Measurements from ENCODE around the gene TGFB1I1.
"Not testable (repeated sequence)": the region's sequence is repeated elsewhere in the genome, so short reads cannot be mapped to it uniquely, and the experiment has no call there.

The TGFB1I1 gene

DNA sequence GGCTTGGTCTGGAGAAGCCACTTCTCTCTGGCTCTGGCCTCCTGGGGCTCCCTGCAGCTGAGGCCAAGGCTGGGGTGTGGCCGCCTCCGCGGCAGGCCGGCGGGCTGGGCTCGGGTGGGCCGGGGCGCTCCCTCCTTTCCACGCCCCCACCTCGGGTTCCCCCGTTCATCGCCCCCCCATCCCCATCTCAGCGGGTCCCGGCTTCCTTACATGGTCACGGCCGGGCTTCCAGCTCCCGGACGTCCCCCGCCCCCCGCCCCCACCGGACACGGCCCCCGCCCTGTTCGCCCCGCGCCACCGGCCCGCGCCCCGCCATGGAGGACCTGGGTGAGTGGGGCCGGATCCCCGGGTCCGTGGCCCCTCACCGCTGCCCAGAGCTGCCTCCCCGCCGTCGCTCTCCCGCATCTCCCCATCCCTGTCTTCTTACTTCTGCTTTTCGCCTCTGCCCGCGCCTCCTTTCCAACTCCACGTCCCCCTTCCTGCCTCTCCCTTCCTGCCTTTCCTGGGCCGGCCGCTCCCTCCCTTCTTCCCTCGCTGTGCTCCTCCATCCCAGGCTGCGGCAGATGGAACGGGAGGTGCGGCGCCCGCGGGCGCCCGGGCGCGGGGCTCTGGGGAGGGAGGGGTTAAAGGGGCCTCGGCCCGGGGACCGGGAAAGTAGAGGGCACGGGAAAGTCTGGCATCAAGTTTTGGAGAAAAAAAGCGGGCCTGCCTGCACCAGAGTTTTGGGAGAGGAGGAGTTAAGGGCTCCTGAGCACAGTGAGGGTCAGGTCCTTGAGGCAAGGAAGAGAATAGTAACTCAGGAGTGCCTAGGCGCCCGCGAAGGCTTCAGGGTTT is at the start of gene TGFB1I1:
TSS of gene TGFB1I1 (plus strand) at position 278 of the 834 bp plus-strand sequence. CDS start at position 315, 37 bp downstream.
- DNase-seq (ENCODE audit: low read depth in 2 of 2, low spot score in 1 of 2): no peak

DNA sequence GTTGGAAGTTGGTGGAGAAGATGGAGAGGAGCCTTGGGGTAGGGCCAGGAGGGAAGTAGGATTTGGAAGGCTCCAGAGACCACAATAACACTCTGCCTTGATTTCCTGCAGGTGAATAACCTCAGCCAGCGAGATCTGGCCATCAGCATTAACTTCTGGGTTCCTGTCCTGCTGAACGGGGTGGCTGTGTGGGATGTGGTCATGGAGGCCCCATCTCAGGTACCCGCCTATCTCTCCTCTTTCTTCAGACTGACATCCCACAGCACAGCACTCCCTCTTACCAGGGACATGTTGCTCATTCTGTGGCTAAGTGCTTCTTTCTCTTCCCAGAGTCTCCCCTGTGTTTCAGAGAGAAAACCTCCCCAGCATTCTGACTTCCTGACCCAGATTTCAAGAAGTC is 48.7 kb upstream of the TGFB1I1 start:
- DNase-seq (ENCODE audit: low read depth in 2 of 2, low spot score in 1 of 2): no peak

DNA sequence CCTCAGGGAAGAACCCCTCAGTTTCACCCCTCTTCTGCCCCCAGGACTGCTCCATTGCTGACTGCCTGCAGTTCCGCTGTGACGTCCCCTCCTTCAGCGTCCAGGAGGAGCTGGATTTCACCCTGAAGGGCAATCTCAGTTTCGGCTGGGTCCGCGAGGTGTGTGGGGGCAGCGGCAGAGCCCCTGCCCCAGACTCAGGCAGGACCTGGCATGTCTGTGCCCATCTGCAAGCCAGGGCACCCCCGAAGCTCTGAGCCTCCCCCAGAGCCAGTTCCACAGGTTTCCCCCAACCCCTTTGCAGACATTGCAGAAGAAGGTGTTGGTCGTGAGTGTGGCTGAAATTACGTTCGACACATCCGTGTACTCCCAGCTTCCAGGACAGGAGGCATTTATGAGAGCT is 48.2 kb upstream of the TGFB1I1 start:
- DNase-seq (ENCODE audit: low read depth in 2 of 2, low spot score in 1 of 2): no peak

DNA sequence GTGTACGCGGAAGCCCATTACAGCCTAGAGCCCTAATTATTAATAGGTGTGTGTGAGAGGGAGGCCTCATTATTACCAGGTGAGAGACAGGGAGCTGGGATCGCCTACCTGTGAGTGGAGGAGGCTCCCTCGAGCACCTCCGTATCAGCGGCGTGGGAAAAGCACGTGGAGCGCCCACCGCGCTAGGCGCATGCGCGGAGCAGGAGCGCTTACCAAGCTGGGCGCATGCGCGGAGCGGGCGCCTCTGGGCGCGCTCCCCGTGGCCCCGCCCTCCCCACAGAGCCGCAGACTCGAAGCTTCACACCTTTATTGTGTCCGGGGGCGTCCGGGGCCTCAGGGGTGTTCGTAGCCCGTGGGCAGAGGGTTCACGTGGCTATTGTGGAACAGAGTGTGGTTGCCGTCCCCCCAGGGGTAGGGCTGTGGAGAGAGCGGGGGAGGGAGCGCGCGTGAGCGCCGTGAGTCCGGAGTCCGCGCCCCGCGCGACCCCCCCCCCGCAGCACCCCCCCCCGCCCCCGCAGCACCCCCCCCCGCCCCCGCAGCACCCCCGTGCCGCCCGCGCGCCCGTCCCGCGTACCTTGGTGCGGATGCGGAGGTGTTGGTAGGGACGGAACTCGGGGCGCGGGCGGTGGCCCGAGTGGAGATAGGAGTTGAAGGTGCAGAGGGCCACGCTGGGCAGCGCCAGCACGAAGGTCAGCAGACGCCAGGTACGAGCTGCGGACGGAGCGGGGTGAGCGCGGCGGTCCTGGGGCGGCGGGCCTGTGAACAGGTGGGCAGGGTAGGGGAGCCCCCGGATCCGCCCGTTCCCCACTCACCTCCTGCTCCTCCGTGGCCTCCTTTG is 44.3 kb upstream of the TGFB1I1 start:
- peak; percentile 36 to 52 for DNase-seq (ENCODE audit: low read depth in 2 of 2, low spot score in 1 of 2)

DNA sequence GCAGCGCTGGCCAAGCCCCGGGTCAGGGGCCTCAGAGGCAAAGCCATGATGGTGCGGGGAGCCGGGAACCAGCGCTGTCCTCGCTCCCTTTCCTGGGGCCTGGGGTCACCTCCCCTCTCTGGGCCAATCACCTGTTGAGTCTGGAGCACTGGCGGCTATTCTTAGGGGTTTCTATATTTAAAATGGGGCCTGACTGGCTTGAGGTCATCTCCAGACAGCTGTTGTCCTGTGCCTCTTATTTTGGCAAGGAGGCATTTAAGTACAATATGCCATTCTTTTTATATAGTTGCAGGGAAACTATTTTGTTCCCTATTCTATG is 43.7 kb upstream of the TGFB1I1 start, which contains the start of gene COX6A2:
TSS of gene COX6A2 (minus strand) at position 82 of the 319 bp plus-strand sequence. CDS start at position 47, 35 bp downstream.
- no peak for DNase-seq (ENCODE audit: low read depth in 2 of 2, low spot score in 1 of 2)

DNA sequence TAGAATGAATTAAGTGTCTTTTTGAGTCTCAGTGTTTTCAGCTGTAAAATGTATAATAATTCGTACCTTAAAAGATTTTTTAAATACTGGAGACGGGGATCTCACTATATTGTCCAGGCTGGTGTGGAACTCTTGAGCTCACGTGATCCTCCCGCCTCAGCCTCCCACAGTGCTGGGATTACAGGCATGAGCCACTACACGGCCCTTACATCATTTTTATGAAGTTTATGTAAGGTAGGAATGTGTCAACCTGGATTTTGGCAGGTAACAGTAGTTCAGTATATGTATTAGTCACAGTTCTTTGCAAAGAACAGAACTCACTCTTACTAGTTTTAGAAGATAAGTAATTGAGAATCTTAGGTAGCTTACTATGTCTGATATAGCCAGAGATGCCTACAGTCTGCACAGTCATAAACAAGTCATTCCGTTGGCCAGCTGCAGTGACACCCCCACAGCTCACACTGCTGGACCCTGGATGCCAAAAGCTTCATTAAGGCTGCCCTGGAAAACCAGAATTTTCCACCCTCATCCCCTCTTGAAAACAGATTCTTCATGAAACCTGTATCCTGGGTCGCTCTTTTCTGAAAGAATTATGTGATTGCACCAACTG is 43.2 kb upstream of the TGFB1I1 start:
- no peak for DNase-seq (ENCODE audit: low read depth in 2 of 2, low spot score in 1 of 2)

DNA sequence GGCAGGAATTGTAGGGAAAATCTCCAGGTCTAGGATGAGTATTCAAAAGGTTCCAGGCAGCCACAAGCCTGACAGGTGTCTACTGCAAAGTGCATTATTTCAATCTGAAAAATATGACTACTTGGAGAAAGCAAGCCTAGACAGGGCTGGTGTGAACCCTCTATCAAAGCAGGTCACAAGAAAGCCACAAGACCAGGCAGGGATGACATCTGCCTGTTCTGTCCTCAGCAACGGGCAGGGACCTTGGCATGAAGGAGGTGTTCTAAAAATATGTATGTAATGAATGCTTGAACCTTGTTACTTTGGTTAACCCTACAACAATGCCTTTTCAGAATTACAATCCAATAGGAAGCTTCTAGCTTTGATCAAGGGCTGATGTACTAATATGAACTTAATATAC is 42.6 kb upstream of the TGFB1I1 start:
- no peak for DNase-seq (ENCODE audit: low read depth in 2 of 2, low spot score in 1 of 2)

DNA sequence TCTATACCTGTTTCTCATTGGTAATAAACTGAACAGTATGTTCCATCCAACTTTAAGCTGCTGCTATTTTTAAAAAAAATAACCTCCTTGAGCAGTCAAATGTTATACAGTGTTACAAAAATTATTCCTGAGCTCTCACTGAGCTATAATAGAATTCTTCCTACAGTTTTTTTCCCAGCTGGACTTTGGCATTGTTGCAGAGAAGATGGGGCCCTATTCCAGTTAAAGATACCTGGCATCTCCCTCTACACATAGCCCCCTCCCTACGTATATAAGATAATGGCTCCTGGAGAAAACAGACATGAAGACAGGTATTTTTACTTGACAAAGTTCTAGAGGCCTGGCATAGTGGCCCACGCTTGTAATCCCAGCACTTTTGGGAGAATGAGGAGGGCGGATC is 42.2 kb upstream of the TGFB1I1 start:
- no peak for DNase-seq (ENCODE audit: low read depth in 2 of 2, low spot score in 1 of 2)

DNA sequence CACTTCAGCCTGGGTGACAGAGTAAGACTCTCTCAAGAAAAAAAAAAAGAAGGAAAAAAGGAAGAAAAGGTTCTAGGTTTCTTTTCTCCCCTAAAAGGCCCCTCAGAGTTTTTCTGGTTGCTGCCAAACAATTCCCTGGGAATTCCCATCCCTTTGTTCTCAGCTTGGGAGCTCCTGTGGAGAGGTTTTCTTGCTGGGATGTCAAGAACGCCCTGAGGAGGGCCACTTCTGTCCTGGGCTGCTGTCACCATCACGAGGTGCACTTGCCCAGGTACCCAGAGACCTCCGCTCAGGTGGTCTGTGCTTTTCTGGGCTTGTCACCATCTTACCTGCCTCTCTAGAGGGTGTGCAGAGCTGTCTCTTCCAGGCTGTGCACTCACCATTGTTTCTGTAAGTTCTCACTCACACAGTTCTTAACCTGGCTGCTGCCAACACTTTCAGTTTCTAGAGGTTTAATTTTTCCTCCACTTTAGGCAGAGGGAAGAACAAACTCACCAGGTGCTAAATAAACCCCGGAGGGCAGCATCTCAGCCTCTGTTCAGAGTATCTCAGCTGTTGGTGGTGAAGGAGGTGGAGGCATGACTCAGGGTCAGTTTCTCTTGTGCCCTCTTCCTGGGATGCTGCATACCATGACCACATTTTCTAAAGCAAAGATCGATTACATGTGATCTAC is 41.4 kb upstream of the TGFB1I1 start:
- DNase-seq (ENCODE audit: low read depth in 2 of 2, low spot score in 1 of 2): no peak

DNA sequence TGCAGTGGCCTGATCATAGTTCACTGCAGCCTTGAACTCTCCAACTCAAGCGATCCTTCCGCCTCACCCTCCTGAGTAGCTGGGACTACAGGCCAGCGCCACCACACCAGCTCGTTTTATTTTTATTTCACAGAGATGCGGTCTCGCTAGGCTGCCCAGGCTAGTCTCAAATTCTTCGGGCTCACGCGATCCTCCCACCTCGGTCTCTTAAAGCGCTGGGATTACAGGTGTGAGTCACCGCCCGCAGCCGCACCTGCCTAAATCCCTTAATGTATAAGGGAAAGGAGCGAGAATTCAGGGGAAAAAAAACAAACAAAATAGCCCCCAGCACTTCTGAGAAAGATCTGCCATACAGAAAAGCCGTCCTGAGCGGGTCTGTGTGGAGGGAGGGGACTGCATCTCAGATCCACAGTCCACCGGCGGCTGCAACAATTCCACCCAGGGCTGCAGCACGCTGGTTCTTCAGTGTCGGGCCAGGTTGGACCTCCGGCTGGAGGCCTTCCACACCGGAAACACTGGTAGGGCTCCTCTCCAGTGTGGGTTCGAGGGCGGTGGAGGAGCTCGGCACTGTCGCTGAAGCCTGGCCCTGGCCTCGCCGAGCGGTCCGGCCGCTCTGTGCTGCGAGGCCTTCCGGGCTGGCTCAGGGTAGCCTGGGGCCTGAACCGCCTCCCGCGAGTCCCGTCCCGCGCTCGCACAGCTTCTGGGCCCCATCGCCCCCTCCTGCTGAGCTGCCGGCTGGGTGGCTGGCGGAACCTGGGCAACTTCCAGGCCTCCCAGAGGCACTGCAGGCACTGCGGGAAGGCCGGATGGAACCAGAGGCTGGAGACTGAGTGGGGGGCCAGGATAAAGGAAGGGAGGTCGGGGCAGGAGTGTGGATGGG is 36.4 kb upstream of the TGFB1I1 start:
- no peak for DNase-seq (ENCODE audit: low read depth in 2 of 2, low spot score in 1 of 2)

DNA sequence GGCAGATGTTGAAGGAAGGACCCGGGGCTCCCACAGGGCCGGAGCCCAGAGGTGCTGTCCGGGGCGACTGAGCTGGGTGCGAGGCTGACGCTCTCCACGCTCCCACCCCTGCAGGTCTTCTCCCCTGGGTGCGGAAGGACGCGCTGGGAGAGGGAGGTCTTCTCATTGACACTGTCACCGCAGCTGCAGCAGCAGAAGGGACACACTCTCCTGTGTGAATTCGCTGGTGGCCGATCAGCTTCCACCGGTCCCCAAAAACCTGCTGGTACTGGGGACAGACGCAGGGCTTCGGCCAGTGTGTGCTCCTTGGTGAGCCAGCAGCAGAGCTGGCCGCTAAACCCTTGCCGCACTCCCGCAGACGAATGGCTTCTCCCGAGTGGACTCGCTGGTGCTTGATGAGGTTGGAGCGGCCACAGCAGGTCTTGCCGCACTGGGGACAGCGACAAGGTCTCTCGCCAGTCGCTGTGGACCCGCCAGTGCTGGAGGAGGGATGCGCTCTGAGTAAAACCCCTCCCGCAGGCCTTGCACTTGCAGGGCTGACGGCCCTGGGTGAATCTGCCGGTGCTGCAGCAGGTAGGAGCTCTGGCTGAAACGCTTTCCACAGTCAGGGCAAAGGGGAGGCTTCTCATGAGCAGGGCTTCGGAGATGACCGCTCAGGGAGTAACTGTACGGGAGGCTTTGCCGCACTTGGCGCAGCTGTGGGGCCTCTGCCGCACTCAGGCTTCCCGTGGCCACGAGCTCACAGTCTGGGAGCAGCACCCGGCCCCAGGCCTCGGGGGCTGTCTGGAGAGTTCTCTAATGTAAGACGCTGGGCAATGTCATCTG is 35.5 kb upstream of the TGFB1I1 start:
- DNase-seq (ENCODE audit: low read depth in 2 of 2, low spot score in 1 of 2): no peak

DNA sequence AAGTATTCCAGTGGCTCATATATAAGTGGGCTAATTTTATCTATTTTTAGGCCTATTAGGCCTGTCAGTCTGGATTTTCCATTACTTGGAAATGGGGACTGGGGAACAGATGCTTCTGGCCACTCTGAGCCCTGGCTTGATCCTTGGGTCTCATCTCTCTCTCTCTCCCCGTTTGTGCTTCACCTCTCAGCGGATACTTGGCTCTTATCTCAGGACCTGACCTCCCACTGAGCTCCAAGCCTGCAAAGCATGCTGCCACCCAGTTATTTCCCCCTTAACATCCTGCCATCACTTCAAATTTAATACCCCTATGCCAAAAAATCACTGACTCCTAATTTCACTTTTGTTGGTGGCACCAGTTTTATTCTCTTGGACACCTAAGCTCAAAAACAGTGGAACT is 33.5 kb upstream of the TGFB1I1 start:
- DNase-seq (ENCODE audit: low read depth in 2 of 2, low spot score in 1 of 2): no peak

DNA sequence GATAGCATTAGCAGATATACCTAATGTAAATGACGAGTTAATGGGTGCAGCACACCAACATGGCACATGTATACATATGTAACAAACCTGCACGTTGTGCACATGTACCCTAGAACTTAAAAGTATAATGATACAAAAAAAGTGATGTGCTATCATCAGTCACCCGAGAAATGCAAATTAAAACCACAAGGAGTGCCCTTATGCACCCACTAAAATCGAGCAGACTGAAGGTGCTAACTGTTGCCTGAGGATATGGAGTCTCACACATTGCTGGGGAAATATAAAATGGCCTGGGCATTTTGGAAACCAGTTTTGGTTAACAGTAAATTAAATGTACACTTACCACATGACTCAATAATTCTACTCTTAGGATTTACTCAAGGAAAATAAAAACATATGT is 32.9 kb upstream of the TGFB1I1 start:
- not testable (repeated sequence) for DNase-seq (ENCODE audit: low read depth in 2 of 2, low spot score in 1 of 2)

DNA sequence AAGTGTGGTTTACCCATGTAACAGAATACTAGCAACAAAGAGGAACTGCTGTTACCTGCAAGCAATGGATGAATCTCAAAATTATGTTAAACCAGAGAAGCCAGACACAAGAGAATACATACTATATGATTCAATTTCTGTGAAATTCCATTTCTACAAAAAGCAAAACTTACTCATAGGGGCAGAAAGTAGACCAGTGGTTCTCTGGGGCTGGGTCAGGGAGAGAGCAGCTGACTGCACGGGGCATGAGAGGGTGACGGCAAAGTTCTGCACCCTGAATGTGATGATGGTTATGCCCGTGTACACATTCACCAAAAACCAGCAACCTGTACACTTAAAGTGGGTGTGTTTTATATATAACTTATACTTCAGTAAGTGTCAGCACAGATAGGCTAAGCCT is 32.4 kb upstream of the TGFB1I1 start:
- no peak for DNase-seq (ENCODE audit: low read depth in 2 of 2, low spot score in 1 of 2)

DNA sequence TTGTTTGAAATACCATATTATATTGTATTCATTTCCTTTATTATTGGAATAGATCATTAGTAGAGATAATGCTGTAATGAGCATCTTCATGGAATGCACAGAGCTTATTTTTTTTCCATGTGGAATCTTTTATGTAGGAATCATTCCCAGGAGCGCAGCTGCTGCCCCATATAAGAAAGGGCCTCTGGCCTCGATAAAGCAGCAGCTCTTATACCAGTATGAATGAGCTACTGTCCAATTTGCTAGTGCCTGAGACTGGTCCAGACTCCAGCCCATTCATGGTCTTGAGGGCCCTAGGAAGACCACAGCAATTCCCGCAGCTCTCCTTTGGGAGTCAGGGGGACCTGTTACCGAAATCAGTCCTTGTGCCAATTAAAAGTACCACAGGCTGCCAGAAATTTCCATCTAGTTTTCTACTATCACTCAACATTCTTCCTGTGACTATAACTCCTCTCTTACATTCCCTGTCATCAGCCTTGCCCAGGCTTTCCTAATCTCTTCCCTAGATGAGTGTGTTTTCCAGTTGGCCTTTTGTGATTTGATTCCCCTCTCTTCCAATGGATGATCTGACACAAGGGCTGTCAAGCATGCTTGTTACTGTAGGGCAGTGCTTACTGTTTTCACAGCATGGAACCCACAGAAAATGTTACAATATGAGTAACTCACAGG is 31.3 kb upstream of the TGFB1I1 start:
- DNase-seq (ENCODE audit: low read depth in 2 of 2, low spot score in 1 of 2): no peak

DNA sequence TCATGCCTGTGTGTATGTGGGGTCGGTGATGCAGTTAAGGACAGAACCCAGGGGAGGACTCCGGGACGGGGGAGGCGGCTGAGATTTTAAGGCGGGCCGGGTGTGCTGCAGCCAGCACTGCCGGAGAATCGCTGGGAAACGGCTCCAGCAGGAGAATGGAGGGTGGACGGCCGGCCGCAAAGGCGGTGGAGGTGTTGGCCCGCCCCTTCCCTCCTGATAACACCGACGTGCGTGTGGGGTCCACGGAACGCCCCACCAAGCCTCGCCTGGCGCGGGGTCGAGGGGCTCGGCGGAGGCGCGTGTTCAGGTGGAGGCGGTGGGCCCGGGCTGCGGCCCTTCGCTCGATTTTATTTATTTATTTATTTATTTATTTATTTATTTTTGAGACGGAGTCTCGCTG is 30.0 kb upstream of the TGFB1I1 start:
- DNase-seq (ENCODE audit: low read depth in 2 of 2, low spot score in 1 of 2): no peak

DNA sequence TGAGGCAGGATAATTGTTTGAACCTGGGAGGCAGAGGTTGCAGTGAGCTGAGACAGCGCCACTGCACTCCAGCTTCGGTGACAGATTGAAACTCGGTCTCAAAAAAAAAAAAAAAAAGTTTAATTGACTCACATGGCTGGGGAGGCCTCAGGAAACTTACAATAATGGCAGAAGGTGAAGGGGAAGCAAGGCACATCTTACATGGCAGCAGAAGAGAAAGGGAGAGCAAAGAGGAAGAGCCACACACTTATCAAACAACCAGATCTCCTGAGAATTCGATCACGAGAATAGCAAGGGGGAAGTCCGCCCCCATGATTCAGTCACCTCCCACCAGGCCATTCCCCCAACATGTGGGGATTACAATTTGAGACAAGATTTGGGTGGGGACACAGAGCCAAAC is 26.0 kb upstream of the TGFB1I1 start:
- DNase-seq (ENCODE audit: low read depth in 2 of 2, low spot score in 1 of 2): not testable (repeated sequence)

DNA sequence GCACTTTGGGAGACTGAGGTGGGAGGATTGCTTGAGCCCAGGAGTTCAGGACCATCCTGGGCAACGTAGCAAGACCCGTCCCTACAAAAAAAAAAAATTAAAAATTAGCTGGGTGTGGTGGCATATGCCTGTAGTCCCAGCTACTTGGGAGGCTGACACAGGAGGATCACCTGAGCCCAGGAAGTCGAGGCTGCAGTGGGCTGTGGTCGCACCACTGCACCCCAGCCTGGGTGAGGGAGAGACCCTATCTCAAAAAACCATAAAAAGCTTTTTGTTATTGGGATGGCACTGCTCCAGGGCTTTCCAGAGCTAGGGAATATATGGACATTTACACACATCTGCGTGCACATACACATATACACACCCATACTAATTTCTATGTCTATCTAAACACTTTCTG is 20.8 kb upstream of the TGFB1I1 start:
- no peak for DNase-seq (ENCODE audit: low read depth in 2 of 2, low spot score in 1 of 2)

Data from stimulated activated CD8-positive, alpha-beta memory T cell treated with anti-CD3 and anti-CD28 coated beads, Interleukin-4, amount 100 ng/mL, for 1 hour (primary cell).